Measurements from ENCODE around the gene MTMR12. TPM values are rescaled to one million over a fixed set of nuclear protein-coding genes. Genes with fewer than 3 reads are reported as not detected.

The MTMR12 gene
- total and polyA plus RNA-seq, 2 of the 8 experiments (the other 6 are each of a cell fraction or from before 2014, with no cell fraction given) = 19.1 to 59.3 TPM

GRCh38 chr5:32206509-32207354 lies 106.0 kb downstream of the MTMR12 start:
- no peak overlapping the region for H3K18ac ChIP-seq (ENCODE audit: extremely low read depth, low read length)
- no peak overlapping the region for H2BK15ac ChIP-seq (ENCODE audit: low read length)
- no peaks in the 10 kb centered on the region for H3K79me1 ChIP-seq (ENCODE audit: low read depth, low read length)
- H3K9ac ChIP-seq (replicated peaks in 1 of 4; ENCODE audit: extremely low read depth in 1 of 4, low read depth in 3 of 4, low read length in 3 of 4) = no peak overlapping the region
- no peaks in the 10 kb centered on the region for H3K23me2 ChIP-seq (ENCODE audit: low read depth, low read length)
- H2BK120ac ChIP-seq (replicated peaks; ENCODE audit: low read depth, low read length) = no peak overlapping the region
- H3K36me3 ChIP-seq (ENCODE audit: control insufficient read depth in 2 of 4, insufficient read depth in 4 of 4, low read length in 3 of 4) = no peaks in the 10 kb centered on the region
- H3K9me3 ChIP-seq (ENCODE audit: insufficient read depth in 2 of 2, low read depth in 1 of 2, low read length in 1 of 2) = peaks cover 3 to 7% of the 10 kb centered on the region in 2 experiments; a peak in 2 of 4 replicates
- no peak overlapping the region for H2AFZ ChIP-seq (ENCODE audit: low read length)
- no peak for FAIRE-seq
- no peak overlapping the region for H4K91ac ChIP-seq (replicated peaks; ENCODE audit: insufficient read length, low read length)
- ChIA-PET POLR2A (ENCODE audit: partially characterized antibody) (no interaction called here), CTCF (ENCODE audit: partially characterized antibody) (interaction anchor here (0.5 to 1.3 kb wide), 4 partner anchors 8 to 587 kb away, joined by 4 to 6 read pairs (median 4); no protein-coding TSS in a partner anchor)
- no peaks in the 10 kb centered on the region for H3K27me3 ChIP-seq (replicated peaks in 1 of 4; ENCODE audit: control insufficient read depth in 3 of 4, extremely low read depth in 1 of 4, insufficient read depth in 3 of 4, low read length in 3 of 4)
- H3K4me2 ChIP-seq (ENCODE audit: insufficient read depth in 1 of 2, low read depth in 2 of 2, low read length in 2 of 2) = no peak overlapping the region
- 93% methylated on average over 13 of the region's 13 CpGs; no CpG with 5 or more reads in 1 of the 2 experiments for WGBS, 2 experiments (ENCODE audit: extremely low coverage in 1 of 2, insufficient coverage in 1 of 2, insufficient read length in 1 of 2, insufficient replicate concordance in 2 of 2, low coverage in 1 of 2, low lambda C conversion rate in 2 of 2, missing lambda C conversion rate in 1 of 2)
- no peak for DNase-seq (ENCODE audit: low read depth in 1 of 2, low spot score in 2 of 2)
- no peak overlapping the region for H3K27ac ChIP-seq (ENCODE audit: low read depth, low read length)
- H2BK5ac ChIP-seq (ENCODE audit: low read depth, low read length) = no peak overlapping the region
- H4K5ac ChIP-seq (ENCODE audit: insufficient read length, low read depth, low read length) = no peak overlapping the region
- H2BK12ac ChIP-seq (ENCODE audit: low read depth, low read length) = no peak overlapping the region
- H4K8ac ChIP-seq (ENCODE audit: extremely low read depth, insufficient read depth, low read length) = no peak overlapping the region
- H3K79me2 ChIP-seq (ENCODE audit: control insufficient read depth in 1 of 2, insufficient read depth in 2 of 2, low read length in 2 of 2) = no peaks in the 10 kb centered on the region
- H3K4ac ChIP-seq (replicated peaks; ENCODE audit: insufficient read length, low read depth, low read length) = no peak overlapping the region
- H3K4me1 ChIP-seq (replicated peaks in 1 of 4; ENCODE audit: control insufficient read depth in 3 of 4, insufficient read depth in 4 of 4, low read length in 3 of 4) = peaks cover 0 to 3% (median 0%) of the 10 kb centered on the region in 4 experiments; a peak in 1 of 7 replicates
- no peak overlapping the region for H2AK5ac ChIP-seq (ENCODE audit: low read depth, low read length)
- H3K4me3 ChIP-seq (ENCODE audit: extremely low read depth in 1 of 4, insufficient read depth in 2 of 4, low read depth in 3 of 4, low read length in 4 of 4) = no peak overlapping the region
- H3K23ac ChIP-seq (ENCODE audit: insufficient read length) = no peak overlapping the region
- H3K56ac ChIP-seq (replicated peaks; ENCODE audit: insufficient read length, low read depth, low read length) = no peak overlapping the region
- H4K20me1 ChIP-seq (replicated peaks in 1 of 2; ENCODE audit: control insufficient read depth in 1 of 2, insufficient read depth in 2 of 2, low read length in 2 of 2) = no peaks in the 10 kb centered on the region
- H2BK20ac ChIP-seq (ENCODE audit: low read length) = no peak overlapping the region
- no peak overlapping the region for H3K14ac ChIP-seq (ENCODE audit: insufficient read length)
- no peak for TF ChIP-seq NANOG (IDR thresholded peaks at IDR 0.05; ENCODE audit: insufficient read depth, low read depth, low read length, poor library complexity, severe bottlenecking)
- TF ChIP-seq SP2 (IDR thresholded peaks at IDR 0.05; ENCODE audit: low read length) = no peak
- no peak for TF ChIP-seq RXRA (IDR thresholded peaks at IDR 0.05; ENCODE audit: insufficient read depth, low read depth, low read length)
- no peak for TF ChIP-seq CBX8 (IDR thresholded peaks at IDR 0.05; ENCODE audit: borderline replicate concordance, low read depth, low read length)
- no peak for TF ChIP-seq POLR2A (IDR thresholded peaks at IDR 0.05; ENCODE audit: control extremely low read depth in 1 of 2, low read depth in 2 of 2, low read length in 2 of 2)
- TF ChIP-seq CHD1 (IDR thresholded peaks at IDR 0.05; ENCODE audit: low read depth, low read length) = no peak
- TF ChIP-seq ASH2L (IDR thresholded peaks at IDR 0.05; ENCODE audit: low read length) = no peak
- TF ChIP-seq JUN (IDR thresholded peaks at IDR 0.05; ENCODE audit: low read depth, low read length) = no peak
- no peak for TF ChIP-seq BRCA1 (IDR thresholded peaks at IDR 0.05; ENCODE audit: low read depth, low read length)
- TF ChIP-seq SIX5 (IDR thresholded peaks at IDR 0.05; ENCODE audit: low read depth, low read length) = no peak

Measured in H1 (cell line).